ENCODE results near the gene NMT1. TPM values are rescaled to one million over a fixed set of nuclear protein-coding genes. Genes with fewer than 3 reads are reported as not detected.

NMT1 gene
- total RNA-seq, 1 experiment from 2014 or later, result 152 TPM

GRCh38 chr17:45096141-45096540, 35.0 kb downstream of the NMT1 start:
- no peaks in the 10 kb centered on the region for H3K9me3 Mint-ChIP-seq
- CTCF ChIA-PET, result interaction anchor here (1.1 to 1.4 kb wide), 4 partner anchors 56 to 176 kb away, joined by 4 to 5 read pairs (median 4); no protein-coding TSS in a partner anchor
- H3K27me3 Mint-ChIP-seq (ENCODE audit: low read depth), result no peaks in the 10 kb centered on the region
- H3K27ac Mint-ChIP-seq, result no peak overlapping the region
- DNase-seq (ENCODE audit: low spot score), result no peak
- peaks cover 75% of the 10 kb centered on the region for H3K36me3 Mint-ChIP-seq
- H3K4me3 Mint-ChIP-seq, result no peak overlapping the region
- ATAC-seq, result no peak
- TF ChIP-seq TEAD1 (CRISPR knock-in tag; IDR thresholded peaks at IDR 0.05) (no peak), KAT7 (CRISPR knock-in tag; IDR thresholded peaks at IDR 0.05; ENCODE audit: borderline replicate concordance) (no peak), SOX15 (CRISPR knock-in tag; IDR thresholded peaks at IDR 0.05) (no peak), E2F4 (CRISPR knock-in tag; IDR thresholded peaks at IDR 0.05; ENCODE audit: borderline replicate concordance, low read depth) (no peak), ATF6 (CRISPR knock-in tag; IDR thresholded peaks at IDR 0.05) (no peak), USF2 (CRISPR knock-in tag; IDR thresholded peaks at IDR 0.05) (no peak), GRHL2 (CRISPR knock-in tag; IDR thresholded peaks at IDR 0.05; ENCODE audit: insufficient replicate concordance, severe bottlenecking) (no peak), ZNF232 (CRISPR knock-in tag; IDR thresholded peaks at IDR 0.05) (no peak), HMGA2 (CRISPR knock-in tag; IDR thresholded peaks at IDR 0.05) (no peak), FOXK1 (CRISPR knock-in tag; IDR thresholded peaks at IDR 0.05) (no peak), ZNF263 (CRISPR knock-in tag; IDR thresholded peaks at IDR 0.05; ENCODE audit: low read depth) (no peak)
- TF ChIP-seq, protein P1, sequence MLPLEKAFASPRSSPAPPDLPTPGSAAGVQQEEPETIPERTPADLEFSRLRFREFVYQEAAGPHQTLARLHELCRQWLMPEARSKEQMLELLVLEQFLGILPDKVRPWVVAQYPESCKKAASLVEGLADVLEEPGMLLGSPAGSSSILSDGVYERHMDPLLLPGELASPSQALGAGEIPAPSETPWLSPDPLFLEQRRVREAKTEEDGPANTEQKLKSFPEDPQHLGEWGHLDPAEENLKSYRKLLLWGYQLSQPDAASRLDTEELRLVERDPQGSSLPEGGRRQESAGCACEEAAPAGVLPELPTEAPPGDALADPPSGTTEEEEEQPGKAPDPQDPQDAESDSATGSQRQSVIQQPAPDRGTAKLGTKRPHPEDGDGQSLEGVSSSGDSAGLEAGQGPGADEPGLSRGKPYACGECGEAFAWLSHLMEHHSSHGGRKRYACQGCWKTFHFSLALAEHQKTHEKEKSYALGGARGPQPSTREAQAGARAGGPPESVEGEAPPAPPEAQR (CRISPR knock-in tag; IDR thresholded peaks at IDR 0.05), result no peak
- TF ChIP-seq, protein P2, sequence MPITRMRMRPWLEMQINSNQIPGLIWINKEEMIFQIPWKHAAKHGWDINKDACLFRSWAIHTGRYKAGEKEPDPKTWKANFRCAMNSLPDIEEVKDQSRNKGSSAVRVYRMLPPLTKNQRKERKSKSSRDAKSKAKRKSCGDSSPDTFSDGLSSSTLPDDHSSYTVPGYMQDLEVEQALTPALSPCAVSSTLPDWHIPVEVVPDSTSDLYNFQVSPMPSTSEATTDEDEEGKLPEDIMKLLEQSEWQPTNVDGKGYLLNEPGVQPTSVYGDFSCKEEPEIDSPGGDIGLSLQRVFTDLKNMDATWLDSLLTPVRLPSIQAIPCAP (CRISPR knock-in tag; IDR thresholded peaks at IDR 0.05), result no peak
- POLR2A ChIA-PET, result no interaction called here
- H3K4me1 Mint-ChIP-seq, result no peaks in the 10 kb centered on the region

DNA sequence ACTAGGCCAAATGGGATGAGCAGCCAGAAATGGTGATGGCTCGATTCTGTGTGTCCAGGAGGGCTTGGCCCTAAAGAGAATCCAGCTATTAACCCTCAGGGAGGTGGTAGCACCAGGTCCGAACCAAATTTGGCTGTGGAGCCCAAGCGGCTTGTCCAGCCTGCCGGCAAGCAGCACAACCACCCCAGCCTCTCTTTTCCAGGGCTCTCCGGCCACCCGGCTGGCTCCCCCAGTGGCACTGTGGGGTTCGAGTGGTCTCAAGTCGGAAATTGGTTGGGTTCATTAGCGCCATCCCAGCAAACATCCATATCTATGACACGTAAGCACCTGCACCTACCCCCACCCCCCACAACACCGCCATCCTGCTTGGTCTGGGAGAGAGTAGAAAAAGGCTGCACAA, 35.8 kb downstream of the NMT1 start:
- no peaks in the 10 kb centered on the region for H3K9me3 Mint-ChIP-seq
- ChIA-PET POLR2A (no interaction called here), CTCF (interaction anchor here (0.8 to 1.2 kb wide), 2 partner anchors 36 to 186 kb away, joined by 3 to 4 read pairs; partner anchors contain the start of gene NMT1)
- no peak overlapping the region for H3K4me3 Mint-ChIP-seq
- peaks cover 72% of the 10 kb centered on the region for H3K36me3 Mint-ChIP-seq
- DNase-seq (ENCODE audit: low spot score) (no peak), ATAC-seq (no peak)
- H3K27me3 Mint-ChIP-seq (ENCODE audit: low read depth), result no peaks in the 10 kb centered on the region
- no peak overlapping the region for H3K27ac Mint-ChIP-seq
- no peaks in the 10 kb centered on the region for H3K4me1 Mint-ChIP-seq
- TF ChIP-seq NR1H2 (CRISPR knock-in tag; IDR thresholded peaks at IDR 0.05) (no peak), ATF3 (CRISPR knock-in tag; conservative IDR thresholded peaks at IDR 0.05) (no peak), TEAD1 (CRISPR knock-in tag; IDR thresholded peaks at IDR 0.05) (no peak), HMGA2 (CRISPR knock-in tag; IDR thresholded peaks at IDR 0.05) (no peak), CREM (CRISPR knock-in tag; IDR thresholded peaks at IDR 0.05) (no peak), NFE2L1 (CRISPR knock-in tag; IDR thresholded peaks at IDR 0.05) (no peak), CREB1 (CRISPR knock-in tag; IDR thresholded peaks at IDR 0.05) (no peak), SMAD4 (CRISPR knock-in tag; IDR thresholded peaks at IDR 0.05) (no peak), USF2 (CRISPR knock-in tag; IDR thresholded peaks at IDR 0.05) (no peak)
- TF ChIP-seq, protein P3, sequence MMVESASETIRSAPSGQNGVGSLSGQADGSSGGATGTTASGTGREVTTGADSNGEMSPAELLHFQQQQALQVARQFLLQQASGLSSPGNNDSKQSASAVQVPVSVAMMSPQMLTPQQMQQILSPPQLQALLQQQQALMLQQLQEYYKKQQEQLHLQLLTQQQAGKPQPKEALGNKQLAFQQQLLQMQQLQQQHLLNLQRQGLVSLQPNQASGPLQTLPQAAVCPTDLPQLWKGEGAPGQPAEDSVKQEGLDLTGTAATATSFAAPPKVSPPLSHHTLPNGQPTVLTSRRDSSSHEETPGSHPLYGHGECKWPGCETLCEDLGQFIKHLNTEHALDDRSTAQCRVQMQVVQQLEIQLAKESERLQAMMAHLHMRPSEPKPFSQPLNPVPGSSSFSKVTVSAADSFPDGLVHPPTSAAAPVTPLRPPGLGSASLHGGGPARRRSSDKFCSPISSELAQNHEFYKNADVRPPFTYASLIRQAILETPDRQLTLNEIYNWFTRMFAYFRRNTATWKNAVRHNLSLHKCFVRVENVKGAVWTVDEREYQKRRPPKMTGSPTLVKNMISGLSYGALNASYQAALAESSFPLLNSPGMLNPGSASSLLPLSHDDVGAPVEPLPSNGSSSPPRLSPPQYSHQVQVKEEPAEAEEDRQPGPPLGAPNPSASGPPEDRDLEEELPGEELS (CRISPR knock-in tag; IDR thresholded peaks at IDR 0.05), result no peak
- TF ChIP-seq, protein P4, sequence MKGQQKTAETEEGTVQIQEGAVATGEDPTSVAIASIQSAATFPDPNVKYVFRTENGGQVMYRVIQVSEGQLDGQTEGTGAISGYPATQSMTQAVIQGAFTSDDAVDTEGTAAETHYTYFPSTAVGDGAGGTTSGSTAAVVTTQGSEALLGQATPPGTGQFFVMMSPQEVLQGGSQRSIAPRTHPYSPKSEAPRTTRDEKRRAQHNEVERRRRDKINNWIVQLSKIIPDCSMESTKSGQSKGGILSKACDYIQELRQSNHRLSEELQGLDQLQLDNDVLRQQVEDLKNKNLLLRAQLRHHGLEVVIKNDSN (CRISPR knock-in tag; IDR thresholded peaks at IDR 0.05), result no peak
- TF ChIP-seq, protein P5, sequence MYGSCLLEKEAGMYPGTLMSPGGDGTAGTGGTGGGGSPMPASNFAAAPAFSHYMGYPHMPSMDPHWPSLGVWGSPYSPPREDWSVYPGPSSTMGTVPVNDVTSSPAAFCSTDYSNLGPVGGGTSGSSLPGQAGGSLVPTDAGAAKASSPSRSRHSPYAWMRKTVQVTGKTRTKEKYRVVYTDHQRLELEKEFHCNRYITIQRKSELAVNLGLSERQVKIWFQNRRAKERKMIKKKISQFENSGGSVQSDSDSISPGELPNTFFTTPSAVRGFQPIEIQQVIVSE (CRISPR knock-in tag; IDR thresholded peaks at IDR 0.05; ENCODE audit: borderline replicate concordance), result no peak
- TF ChIP-seq, protein P6, sequence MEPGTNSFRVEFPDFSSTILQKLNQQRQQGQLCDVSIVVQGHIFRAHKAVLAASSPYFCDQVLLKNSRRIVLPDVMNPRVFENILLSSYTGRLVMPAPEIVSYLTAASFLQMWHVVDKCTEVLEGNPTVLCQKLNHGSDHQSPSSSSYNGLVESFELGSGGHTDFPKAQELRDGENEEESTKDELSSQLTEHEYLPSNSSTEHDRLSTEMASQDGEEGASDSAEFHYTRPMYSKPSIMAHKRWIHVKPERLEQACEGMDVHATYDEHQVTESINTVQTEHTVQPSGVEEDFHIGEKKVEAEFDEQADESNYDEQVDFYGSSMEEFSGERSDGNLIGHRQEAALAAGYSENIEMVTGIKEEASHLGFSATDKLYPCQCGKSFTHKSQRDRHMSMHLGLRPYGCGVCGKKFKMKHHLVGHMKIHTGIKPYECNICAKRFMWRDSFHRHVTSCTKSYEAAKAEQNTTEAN (CRISPR knock-in tag; IDR thresholded peaks at IDR 0.05), result no peak
